Nephron (organoid): ENCODE measurements around the gene PARD6B.

Experiments used
- H3K27ac Mint-ChIP-seq, 3 experiments: 2 replicates each; pipeline ENCODE4 v1.8.0; 2020; ENCODE audit warnings: mixed read lengths in 3 of 3, mild to moderate bottlenecking in 2 of 3, moderate library complexity in 1 of 3
- H3K27me3 Mint-ChIP-seq: 2 replicates; pipeline ENCODE4 v1.8.0; 2021; ENCODE audit warnings: low read depth, mild to moderate bottlenecking, moderate library complexity, mixed read lengths
- H3K36me3 Mint-ChIP-seq: 2 replicates; pipeline ENCODE4 v1.8.0; 2020; ENCODE audit warnings: low read depth, mixed read lengths
- H3K4me1 Mint-ChIP-seq: 2 replicates; pipeline ENCODE4 v1.8.0; 2020; ENCODE audit warnings: mixed read lengths
- H3K4me3 Mint-ChIP-seq, 3 experiments: 2 replicates each; pipeline ENCODE4 v1.8.0; 2020; ENCODE audit warnings: mild to moderate bottlenecking in 3 of 3, mixed read lengths in 3 of 3, moderate library complexity in 2 of 3
- H3K9me3 Mint-ChIP-seq: 2 replicates; pipeline ENCODE4 v1.8.0; 2020; ENCODE audit warnings: mixed read lengths
- TF ChIP-seq, protein P1 (sequence below), 3 experiments: fragments of 200-600 bp; sonication (generic); IDR thresholded peaks; one replicate each; pipeline ENCODE4 v1.5.0; 2021; ENCODE audit warnings: antibody characterized with exemption in 3 of 3; ENCODE audit not compliant: unreplicated experiment in 3 of 3

PARD6B gene

DNA sequence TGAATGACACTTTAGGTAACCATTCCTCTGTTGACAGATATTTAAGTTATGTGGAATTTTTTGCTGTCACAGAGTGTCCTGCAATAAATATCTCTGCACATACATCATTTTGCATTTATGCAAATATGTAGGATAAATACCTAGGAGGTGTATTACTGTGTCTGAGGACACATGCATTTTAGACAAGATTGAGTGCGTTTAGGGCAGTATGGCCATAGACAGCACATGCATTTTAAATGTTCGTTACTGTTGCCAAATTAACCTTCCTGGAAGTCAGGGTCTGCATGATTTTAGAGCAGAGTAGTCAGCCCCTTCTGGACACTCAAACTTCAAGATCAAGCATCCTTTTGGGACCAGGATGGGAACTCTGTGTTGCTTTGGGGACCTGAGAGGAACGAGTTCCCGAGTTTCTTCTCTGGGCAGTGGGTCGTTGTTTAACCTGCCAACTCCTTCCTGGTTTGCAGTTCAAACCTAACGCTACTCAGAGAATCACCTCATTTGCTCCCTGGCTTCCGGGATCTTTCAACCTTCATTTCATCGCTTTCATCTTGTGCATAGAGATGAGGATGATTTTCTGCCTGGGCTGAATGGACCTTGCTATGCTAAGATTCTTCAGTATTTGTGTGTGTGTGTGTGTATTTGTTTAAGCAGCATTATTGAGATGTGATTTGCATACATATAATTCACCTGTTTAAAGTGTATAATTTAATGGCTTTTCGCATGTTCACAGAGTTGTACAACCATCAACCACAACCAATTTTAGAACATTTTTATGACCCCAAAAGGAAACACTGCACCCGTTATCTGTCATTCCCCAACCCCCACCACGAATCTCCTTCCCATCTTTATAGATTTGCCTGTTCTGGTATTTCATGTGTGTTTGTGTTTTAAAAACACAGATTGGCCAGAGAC is 73.3 kb downstream of the PARD6B start:
- Mint-ChIP-seq H3K27ac (no peak overlapping the region), H3K9me3 (no peaks in the 10 kb centered on the region), H3K4me3 (no peak overlapping the region), H3K4me1 (no peaks in the 10 kb centered on the region), H3K36me3 (no peaks in the 10 kb centered on the region), H3K27me3 (peaks cover 4% of the 10 kb centered on the region)
- TF ChIP-seq, protein P1, sequence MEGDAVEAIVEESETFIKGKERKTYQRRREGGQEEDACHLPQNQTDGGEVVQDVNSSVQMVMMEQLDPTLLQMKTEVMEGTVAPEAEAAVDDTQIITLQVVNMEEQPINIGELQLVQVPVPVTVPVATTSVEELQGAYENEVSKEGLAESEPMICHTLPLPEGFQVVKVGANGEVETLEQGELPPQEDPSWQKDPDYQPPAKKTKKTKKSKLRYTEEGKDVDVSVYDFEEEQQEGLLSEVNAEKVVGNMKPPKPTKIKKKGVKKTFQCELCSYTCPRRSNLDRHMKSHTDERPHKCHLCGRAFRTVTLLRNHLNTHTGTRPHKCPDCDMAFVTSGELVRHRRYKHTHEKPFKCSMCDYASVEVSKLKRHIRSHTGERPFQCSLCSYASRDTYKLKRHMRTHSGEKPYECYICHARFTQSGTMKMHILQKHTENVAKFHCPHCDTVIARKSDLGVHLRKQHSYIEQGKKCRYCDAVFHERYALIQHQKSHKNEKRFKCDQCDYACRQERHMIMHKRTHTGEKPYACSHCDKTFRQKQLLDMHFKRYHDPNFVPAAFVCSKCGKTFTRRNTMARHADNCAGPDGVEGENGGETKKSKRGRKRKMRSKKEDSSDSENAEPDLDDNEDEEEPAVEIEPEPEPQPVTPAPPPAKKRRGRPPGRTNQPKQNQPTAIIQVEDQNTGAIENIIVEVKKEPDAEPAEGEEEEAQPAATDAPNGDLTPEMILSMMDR (IDR thresholded peaks at IDR 0.05; ENCODE audit: unreplicated experiment in 3 of 3): no peak

DNA sequence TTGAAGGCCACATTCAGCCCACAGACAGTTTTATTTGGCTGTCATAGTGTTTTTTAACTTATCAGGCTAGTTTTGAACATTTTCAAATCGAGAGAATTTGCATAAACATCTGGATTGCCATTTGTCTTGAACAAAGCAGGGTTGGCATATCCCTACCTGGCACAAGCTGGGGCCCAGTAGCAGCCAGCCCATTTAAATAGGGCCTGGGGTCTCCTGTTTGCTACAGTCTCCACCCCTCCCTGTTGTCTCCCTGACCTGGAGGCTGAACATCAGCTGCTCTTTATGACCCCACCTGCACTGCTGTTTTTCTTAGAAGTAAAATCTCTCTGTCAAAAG is 73.9 kb downstream of the PARD6B start:
- Mint-ChIP-seq H3K9me3 (no peaks in the 10 kb centered on the region), H3K27me3 (peaks cover 4% of the 10 kb centered on the region)
- TF ChIP-seq, protein P1 (IDR thresholded peaks at IDR 0.05; ENCODE audit: unreplicated experiment in 3 of 3): no peak

DNA sequence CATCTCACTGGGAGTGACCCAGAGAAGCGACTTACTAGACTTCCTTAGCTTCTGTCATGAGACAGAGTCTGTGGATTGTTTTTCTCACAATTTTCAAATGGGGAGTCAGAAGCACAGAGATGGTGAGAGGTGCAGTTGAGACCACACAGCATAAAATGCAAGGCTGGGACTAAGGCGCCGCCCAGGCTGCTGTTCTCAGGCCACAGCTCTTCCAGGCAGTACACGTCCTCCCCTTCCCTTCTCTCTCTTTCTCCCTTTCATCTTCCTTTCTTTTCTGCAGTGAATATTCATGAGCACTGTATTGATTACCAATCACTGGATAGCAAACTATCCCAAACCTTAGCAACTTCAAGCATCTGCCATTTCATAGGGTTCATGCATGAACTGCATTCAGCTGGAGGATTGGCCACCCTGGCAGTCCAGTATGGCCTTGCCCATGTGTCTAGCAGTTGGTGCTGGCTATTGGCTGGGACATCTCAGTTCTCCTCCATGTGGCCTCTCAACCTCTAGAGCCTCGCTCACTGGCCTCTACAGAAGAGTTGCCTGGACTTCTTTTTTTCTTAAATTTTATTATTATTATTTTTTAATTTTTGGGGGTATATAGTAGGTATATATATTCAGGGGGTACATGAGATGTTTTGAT is 74.9 kb downstream of the PARD6B start:
- Mint-ChIP-seq H3K27ac (no peak overlapping the region), H3K27me3 (peaks cover 4% of the 10 kb centered on the region), H3K4me1 (no peaks in the 10 kb centered on the region), H3K36me3 (no peaks in the 10 kb centered on the region), H3K9me3 (no peaks in the 10 kb centered on the region), H3K4me3 (no peak overlapping the region)
- TF ChIP-seq, protein P1 (IDR thresholded peaks at IDR 0.05; ENCODE audit: unreplicated experiment in 3 of 3): no peak

More for the DNA sequence above, 73.9 kb downstream of the PARD6B start:
- H3K4me1 Mint-ChIP-seq: no peaks in the 10 kb centered on the region
- H3K27ac Mint-ChIP-seq: no peak overlapping the region
- no peaks in the 10 kb centered on the region for H3K36me3 Mint-ChIP-seq
- H3K4me3 Mint-ChIP-seq: no peak overlapping the region
